ENCODE data around the gene SPIRE1.
A peak's percentile ranks its signal among the peaks of the same experiment; 100 is the strongest.
"Not testable (repeated sequence)": the region's sequence is repeated elsewhere in the genome, so short reads cannot be mapped to it uniquely, and the experiment has no call there.

SPIRE1 gene

DNA sequence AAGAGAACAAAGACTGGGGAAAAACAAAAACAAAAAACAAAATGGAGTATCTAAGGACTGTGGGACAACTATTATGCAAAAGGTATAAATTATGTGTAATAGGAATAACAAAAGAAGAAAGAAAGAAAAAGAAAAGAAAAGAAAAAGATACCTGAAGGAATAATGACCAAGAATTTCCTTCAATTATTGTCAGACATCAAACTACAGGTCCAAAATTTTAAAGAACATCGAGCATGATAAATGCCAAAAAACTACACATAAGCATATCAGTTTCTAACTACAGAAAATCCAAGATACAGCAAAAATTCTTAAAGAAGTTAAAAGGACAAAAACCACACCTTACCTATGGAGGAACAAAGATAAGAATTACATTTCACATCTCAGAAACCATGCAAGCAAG, 93.0 kb downstream of the SPIRE1 start:
- H3K4me3 ChIP-seq (ENCODE audit: low read depth, low read length): no peak overlapping the region
- no peak for DNase-seq (ENCODE audit: low read depth)

GRCh38 chr18:12564378-12564777, 93.5 kb downstream of the SPIRE1 start:
- H3K4me3 ChIP-seq (ENCODE audit: low read depth, low read length): no peak overlapping the region
- no peak for DNase-seq (ENCODE audit: low read depth)

- not testable (repeated sequence) for H3K4me3 ChIP-seq (ENCODE audit: low read depth, low read length); DNase-seq (ENCODE audit: low read depth)
These were observed 97.3 kb downstream of the SPIRE1 start for GRCh38 chr18:12560600-12560999.

DNA sequence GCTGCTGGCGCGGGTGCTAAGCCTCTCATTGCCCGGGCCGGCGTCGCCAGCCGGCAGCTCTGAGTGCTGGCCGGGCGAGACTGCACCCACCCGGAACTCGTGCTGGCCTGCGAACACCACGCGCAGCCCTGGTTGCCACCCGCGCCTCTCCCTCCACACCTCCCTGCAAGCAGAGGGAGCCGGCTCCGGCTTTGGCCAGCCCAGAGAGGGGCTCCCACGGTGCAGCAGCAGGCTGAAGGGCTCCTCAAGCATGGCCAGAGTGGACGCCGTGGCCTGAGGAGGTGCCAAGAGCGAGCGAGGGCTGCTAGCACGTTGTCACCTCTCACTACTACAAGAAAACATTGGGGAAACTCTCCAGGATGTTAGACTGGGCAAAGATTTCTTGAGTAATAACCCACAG, 98.6 kb downstream of the SPIRE1 start:
- DNase-seq (ENCODE audit: low read depth): no peak
- H3K4me3 ChIP-seq (ENCODE audit: low read depth, low read length): no peak overlapping the region

GRCh38 chr18:12556946-12557806, 100.7 kb downstream of the SPIRE1 start:
- DNase-seq (ENCODE audit: low read depth): no peak

GRCh38 chr18:12554796-12555388, 103.0 kb downstream of the SPIRE1 start:
- DNase-seq (ENCODE audit: low read depth): no peak
- H3K4me3 ChIP-seq (ENCODE audit: low read depth, low read length): no peak overlapping the region

More at GRCh38 chr18:12556946-12557806, 100.7 kb downstream of the SPIRE1 start:
- no peak overlapping the region for H3K4me3 ChIP-seq (ENCODE audit: low read depth, low read length)

DNA sequence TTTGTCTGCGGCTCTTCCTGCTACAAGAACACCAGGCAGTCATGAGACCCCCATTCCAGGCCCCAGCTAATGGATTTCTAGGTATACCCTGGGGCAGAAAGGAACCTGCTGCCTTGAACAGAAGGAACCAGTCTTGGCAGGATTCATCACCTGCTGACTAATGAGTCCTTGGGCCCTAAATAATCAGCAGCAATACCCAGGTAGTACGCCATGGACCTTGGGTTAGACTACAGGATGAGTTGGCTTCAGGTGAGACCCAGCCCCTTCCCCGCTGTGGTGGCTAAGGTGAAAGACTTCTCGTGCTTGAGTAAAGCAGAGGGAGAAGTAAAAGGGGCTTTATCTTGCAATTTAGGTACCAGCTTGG, 105.0 kb downstream of the SPIRE1 start:
- DNase-seq (ENCODE audit: low read depth): no peak
- H3K4me3 ChIP-seq (ENCODE audit: low read depth, low read length): no peak overlapping the region

DNA sequence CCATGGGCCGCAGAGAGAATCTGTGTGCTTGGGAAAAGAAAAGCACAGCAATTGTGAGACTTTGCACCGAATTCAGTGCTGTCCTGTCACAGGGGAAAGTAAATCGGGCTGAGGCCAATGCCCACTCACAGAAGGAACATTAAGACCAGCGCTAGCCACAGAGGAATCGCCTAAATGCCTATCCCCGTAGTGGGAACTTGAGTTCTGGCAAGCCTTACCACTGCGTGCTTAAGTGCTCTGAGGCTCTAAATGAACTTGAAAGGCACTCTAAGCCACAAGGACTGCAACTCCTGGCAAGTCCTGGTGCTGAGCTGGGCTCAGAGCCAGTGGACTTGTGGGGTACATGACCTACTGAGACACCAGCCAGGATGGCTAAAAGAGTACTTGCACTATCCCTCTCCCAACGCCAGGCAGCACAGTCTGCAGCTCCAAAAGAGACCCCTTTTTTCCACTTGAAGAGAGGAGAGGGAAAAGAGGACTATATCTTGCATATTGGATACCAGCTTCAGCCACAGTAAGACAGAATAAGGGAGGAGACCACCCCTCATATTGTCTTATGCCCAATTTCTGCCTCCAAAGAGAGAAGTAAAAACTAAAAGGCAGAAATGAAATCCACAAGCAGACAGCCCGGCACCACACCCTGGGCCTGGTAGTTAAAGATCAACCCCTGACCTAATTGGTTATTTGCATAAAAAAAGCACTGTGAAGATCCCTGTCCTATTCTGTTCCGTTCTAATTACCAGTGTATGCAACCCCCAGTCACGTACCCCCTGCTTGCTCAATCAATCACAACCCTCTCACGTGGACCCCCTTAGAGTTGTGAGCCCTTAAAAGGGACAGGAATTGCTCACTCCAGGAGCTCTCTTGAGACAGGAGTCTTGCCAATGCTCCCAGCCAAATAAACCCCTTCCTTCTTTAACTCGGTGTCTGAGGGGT, 105.7 kb downstream of the SPIRE1 start:
- not testable (repeated sequence) for H3K4me3 ChIP-seq (ENCODE audit: low read depth, low read length)

DNA sequence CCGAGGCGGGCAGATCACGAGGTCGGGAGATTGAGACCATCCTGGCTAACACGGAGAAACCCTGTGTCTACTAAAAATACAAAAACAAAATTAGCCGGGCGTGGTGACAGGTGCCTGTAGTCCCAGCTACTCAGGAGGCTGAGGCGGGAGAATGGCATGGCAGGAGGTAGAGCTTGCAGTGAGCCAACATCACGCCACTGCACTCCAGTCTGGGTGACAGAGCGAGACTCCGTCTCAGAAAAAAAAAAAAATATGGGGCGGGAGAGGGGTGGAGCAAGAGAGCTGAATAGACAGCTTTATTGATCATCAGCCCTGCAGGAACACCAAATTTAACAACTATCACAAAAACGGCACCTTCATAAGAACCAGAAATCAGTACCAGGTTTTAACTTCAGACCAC, 106.4 kb downstream of the SPIRE1 start:
- not testable (repeated sequence) for DNase-seq (ENCODE audit: low read depth); H3K4me3 ChIP-seq (ENCODE audit: low read depth, low read length)

More for the DNA sequence above, 105.7 kb downstream of the SPIRE1 start:
- DNase-seq (ENCODE audit: low read depth): peak; percentile 58

GRCh38 chr18:12543697-12544096, 114.2 kb downstream of the SPIRE1 start:
- DNase-seq (ENCODE audit: low read depth): no peak
- no peak overlapping the region for H3K4me3 ChIP-seq (ENCODE audit: low read depth, low read length)

DNA sequence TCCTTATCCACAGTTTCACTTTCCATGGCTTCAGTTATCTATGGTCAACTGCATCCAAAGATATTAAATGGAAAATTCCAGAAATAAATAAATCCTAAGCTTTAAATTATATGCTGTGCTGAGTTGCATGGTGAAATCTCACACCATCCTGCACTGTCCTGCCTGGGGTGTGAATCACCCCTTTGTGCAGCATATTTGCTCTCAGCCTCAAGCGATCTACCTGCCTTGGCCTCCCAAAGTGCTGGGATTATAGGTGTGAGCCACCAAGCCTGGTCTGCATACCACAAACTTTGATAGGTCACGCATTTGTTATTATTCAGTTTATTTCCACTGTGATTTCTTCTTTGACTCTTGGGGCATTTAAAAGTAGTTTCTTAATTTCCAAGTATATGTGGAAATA, 117.2 kb downstream of the SPIRE1 start:
- DNase-seq (ENCODE audit: low read depth): no peak

DNA sequence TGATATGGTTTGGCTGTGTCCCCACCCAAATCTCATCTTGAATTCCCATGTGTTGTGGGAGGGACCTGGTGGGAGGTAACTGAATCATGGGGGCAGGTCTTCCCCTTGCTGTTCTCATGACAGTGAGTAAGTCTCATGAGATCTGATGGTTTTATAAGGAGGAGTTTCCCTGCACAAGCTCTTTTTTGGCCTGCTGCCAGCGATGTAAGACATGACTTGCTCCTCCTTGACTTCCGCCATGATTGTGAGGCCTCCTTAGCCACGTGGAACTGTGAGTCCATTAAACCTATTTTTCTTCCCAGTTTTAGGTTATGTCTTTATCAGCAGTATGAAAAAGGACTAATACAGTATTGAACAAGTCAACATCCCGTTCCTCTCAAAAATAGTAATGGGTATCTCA, 118.7 kb downstream of the SPIRE1 start:
- DNase-seq (ENCODE audit: low read depth); H3K4me3 ChIP-seq (ENCODE audit: low read depth, low read length): not testable (repeated sequence)

More for the DNA sequence above, 117.2 kb downstream of the SPIRE1 start:
- H3K4me3 ChIP-seq (ENCODE audit: low read depth, low read length): no peak overlapping the region

DNA sequence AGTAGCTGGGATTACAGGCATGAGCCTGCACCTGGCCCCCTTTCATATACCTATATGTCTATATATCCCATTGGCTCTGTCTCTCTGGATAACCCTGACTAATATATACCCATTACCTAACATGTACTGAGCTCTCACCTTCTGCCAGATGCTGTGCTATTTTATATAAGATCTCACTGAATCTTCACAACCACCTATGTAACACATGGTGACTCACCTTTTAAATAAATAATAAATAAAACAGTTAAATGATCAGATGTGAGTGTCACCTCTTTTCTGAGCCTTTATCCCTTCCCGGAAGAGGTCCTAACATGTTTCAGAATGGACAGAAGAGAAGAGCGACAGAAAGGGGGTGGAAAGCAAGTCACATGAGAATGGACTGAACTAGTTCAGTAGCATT, 123.1 kb downstream of the SPIRE1 start:
- no peak overlapping the region for H3K4me3 ChIP-seq (ENCODE audit: low read depth, low read length)
- DNase-seq (ENCODE audit: low read depth): no peak

- no peak for DNase-seq (ENCODE audit: low read depth)
- no peak overlapping the region for H3K4me3 ChIP-seq (ENCODE audit: low read depth, low read length)
These were observed 125.2 kb downstream of the SPIRE1 start for GRCh38 chr18:12532661-12533060.

DNA sequence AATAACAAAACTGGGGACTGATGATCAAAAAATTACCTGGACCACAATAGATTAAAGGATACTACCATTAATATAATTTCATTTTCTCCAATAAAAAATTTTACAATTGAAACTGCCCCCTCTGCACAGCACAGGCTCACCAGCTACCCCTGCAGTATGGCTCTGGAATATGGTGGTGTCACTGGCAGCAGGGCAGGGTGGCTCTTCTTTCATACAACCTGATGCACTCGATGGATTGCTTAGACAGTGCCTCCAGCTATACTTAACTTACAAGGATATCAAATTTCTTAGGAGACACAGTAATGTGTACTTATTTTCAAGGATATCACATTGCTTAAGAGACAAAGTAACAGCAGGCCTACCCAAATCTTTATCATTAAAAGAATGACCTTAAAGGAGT, 126.2 kb downstream of the SPIRE1 start:
- H3K4me3 ChIP-seq (ENCODE audit: low read depth, low read length): no peak overlapping the region
- DNase-seq (ENCODE audit: low read depth): no peak

DNA sequence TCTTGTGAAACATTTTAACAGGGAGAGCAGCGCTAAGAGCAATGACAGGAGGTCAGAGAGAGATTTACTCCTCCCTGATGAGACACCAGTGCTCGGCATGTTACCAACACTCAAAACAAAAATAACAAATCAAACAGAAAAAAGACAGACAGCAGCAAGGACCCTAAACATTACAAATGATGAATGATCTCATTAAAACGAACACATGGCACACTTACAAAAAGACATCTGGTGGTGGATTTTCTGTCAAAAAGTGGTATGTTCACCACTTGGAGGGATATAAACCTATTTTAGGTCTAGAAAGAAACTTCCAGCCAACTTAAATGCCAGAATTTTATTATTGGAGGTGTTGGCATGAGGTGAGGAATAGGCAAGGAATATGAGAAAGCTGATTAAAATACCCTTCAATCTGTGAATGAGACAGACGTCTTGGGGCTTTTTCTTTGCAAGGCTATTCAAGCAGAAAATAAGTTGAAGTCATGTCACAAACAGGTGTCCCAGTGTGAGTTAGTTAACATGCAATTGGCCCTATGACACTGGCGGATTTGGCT, 137.4 kb downstream of the SPIRE1 start:
- DNase-seq (ENCODE audit: low read depth): peak; percentile 43
- no peak overlapping the region for H3K4me3 ChIP-seq (ENCODE audit: low read depth, low read length)

DNA sequence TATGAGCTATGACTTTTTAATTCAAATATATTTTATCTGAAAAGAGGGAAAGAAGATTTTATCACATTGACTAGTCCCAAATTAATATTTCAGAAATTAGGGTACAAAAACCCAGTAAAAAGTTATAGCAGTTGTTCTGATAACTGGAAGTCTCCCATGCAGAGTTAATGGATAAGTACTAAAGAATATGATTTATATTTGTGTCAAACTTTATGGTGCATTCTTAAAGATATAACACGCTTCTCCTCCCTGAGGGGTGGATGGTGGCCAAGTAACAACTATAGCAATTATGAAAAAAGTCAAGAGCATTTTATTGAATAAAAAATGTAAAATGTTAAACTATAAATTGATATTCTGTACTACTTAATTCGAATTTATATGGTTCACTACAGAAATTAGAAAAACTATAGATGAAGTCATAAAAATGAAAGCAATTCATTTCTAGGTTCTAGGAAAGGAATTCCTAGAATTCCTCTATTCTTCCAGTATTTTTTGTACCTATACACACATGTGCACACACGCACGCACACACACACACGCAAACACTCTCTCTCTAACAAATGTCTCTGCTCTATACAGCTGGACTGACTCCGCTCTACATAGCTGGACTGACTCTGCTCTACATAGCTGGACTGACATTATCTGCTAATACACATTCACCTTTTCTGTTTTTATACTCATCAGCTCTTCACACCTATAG, 138.9 kb downstream of the SPIRE1 start:
- DNase-seq (ENCODE audit: low read depth): no peak
- no peak overlapping the region for H3K4me3 ChIP-seq (ENCODE audit: low read depth, low read length)

- no peak overlapping the region for H3K4me3 ChIP-seq (ENCODE audit: low read depth, low read length)
- DNase-seq (ENCODE audit: low read depth): no peak
These were observed 139.6 kb downstream of the SPIRE1 start for GRCh38 chr18:12518326-12518725.

GRCh38 chr18:12517142-12517825, 140.6 kb downstream of the SPIRE1 start:
- H3K4me3 ChIP-seq (ENCODE audit: low read depth, low read length): no peak overlapping the region
- no peak for DNase-seq (ENCODE audit: low read depth)

All from skeletal muscle cell (primary cell).